Thoracic aorta (tissue), 2 donors: ENCODE results near the gene KLHDC9. TPM values are rescaled to one million over a fixed set of nuclear protein-coding genes. Genes with fewer than 3 reads are reported as not detected.

Experiments
- ATAC-seq: fragments of 150-250 bp; one replicate; pipeline ENCODE4 v1.8.0; 2017; ENCODE audit warnings: low read depth; ENCODE audit not compliant: insufficient number of reproducible peaks, low FRiP score
- DNase-seq: peaks from one replicate; pipeline ENCODE4 v3.0.0-alpha.2; 2020; ENCODE audit warnings: low spot score
- H3K27ac ChIP-seq, 2 donors: fragments of 200-600 bp; sonication (generic); 1 replicate in 1 of 2; 2 replicates in 1 of 2; pipeline ENCODE4 v1.5.1; 2016; ENCODE audit warnings: mild to moderate bottlenecking in 2 of 2, moderate library complexity in 2 of 2
- H3K27me3 ChIP-seq: fragments of 200-600 bp; sonication (generic); replicated peaks from 2 replicates; pipeline ENCODE4 v1.6.0; 2016; ENCODE audit warnings: mild to moderate bottlenecking; ENCODE audit not compliant: insufficient read depth
- H3K36me3 ChIP-seq: fragments of 200-600 bp; sonication (generic); one replicate; pipeline ENCODE4 v1.5.1; 2016
- H3K4me1 ChIP-seq, 2 donors: fragments of 200-600 bp; sonication (generic); 1 replicate in 1 of 2; 2 replicates in 1 of 2; pipeline versions ENCODE4 v1.5.1 to v1.6.0; 2016; ENCODE audit warnings: low read depth in 2 of 2, mild to moderate bottlenecking in 1 of 2; ENCODE audit not compliant: control insufficient read depth in 1 of 2
- H3K4me3 ChIP-seq: fragments of 200-600 bp; sonication (generic); 2 replicates; pipeline ENCODE4 v1.5.1; 2016; ENCODE audit warnings: mild to moderate bottlenecking
- H3K9me3 ChIP-seq: fragments of 200-600 bp; sonication (generic); 2 replicates; pipeline ENCODE4 v1.5.1; 2016
- CTCF ChIP-seq: fragments of 200-600 bp; sonication (generic); IDR thresholded peaks from one replicate; pipeline ENCODE4 v1.5.1; 2019; ENCODE audit warnings: antibody characterized with exemption
- total RNA-seq, 2 donors: library from RNA; depleted of rRNA; stranded (reverse); fragments of >200 nt; gene quantifications; one replicate each; pipeline versions ENCODE4 v1.1.0 to v1.2.3, GENCODE V29; 2016

Gene KLHDC9
- total RNA-seq, result 1 to 10 TPM; 7.9 to 8.6 TPM

- H3K4me1 ChIP-seq, result peaks cover 2 to 21% of the 10 kb centered on the region in 2 donors
- ATAC-seq, result peak; percentile 74
- no peaks in the 10 kb centered on the region for H3K9me3 ChIP-seq
- peak within 1 kb of the TSS; percentile 38 to 43 for H3K27ac ChIP-seq
- peak within 1 kb of the TSS; percentile 88 for H3K4me3 ChIP-seq
- no peak for DNase-seq
- H3K36me3 ChIP-seq, result no peaks in the 10 kb centered on the region
- no peaks in the 10 kb centered on the region for H3K27me3 ChIP-seq
- peak; percentile 7 for TF ChIP-seq CTCF
These were observed at the start of gene KLHDC9 for GRCh38 chr1:161098210-161099068. KLHDC9 (plus strand) TSS chr1:161098361; CDS start chr1:161098536, 175 bp downstream.

GRCh38 chr1:161048949-161049722 is 49.0 kb upstream of the KLHDC9 start:
- ATAC-seq, result no peak
- H3K4me1 ChIP-seq, result peaks cover 5 to 6% of the 10 kb centered on the region in 2 donors

GRCh38 chr1:161051219-161051618 is 46.9 kb upstream of the KLHDC9 start:
- ATAC-seq (no peak), DNase-seq (no peak)
- Histone ChIP-seq H3K4me1 (no peaks in the 10 kb centered on the region), H3K27ac (no peak overlapping the region), H3K27me3 (no peaks in the 10 kb centered on the region), H3K36me3 (no peaks in the 10 kb centered on the region), H3K4me3 (no peak overlapping the region), H3K9me3 (no peaks in the 10 kb centered on the region)
- no peak for TF ChIP-seq CTCF

More at GRCh38 chr1:161048949-161049722, 49.0 kb upstream of the KLHDC9 start:
- Histone ChIP-seq H3K27me3 (no peaks in the 10 kb centered on the region), H3K9me3 (no peaks in the 10 kb centered on the region), H3K36me3 (no peaks in the 10 kb centered on the region), H3K27ac (no peak overlapping the region), H3K4me3 (no peak overlapping the region)
- DNase-seq, result no peak
- TF ChIP-seq CTCF, result no peak

GRCh38 chr1:161052899-161053298 is 45.3 kb upstream of the KLHDC9 start:
- no peaks in the 10 kb centered on the region for H3K4me1 ChIP-seq
- H3K27me3 ChIP-seq, result no peaks in the 10 kb centered on the region
- H3K4me3 ChIP-seq, result no peak overlapping the region
- H3K9me3 ChIP-seq, result no peaks in the 10 kb centered on the region
- TF ChIP-seq CTCF, result no peak
- DNase-seq (no peak), ATAC-seq (no peak)
- H3K27ac ChIP-seq, result no peak overlapping the region
- no peaks in the 10 kb centered on the region for H3K36me3 ChIP-seq

GRCh38 chr1:161054232-161054631 is 43.9 kb upstream of the KLHDC9 start:
- ATAC-seq, result no peak

More at GRCh38 chr1:161054232-161054631, 43.9 kb upstream of the KLHDC9 start:
- no peak for DNase-seq
- no peak overlapping the region for H3K4me3 ChIP-seq
- H3K36me3 ChIP-seq, result no peaks in the 10 kb centered on the region
- no peaks in the 10 kb centered on the region for H3K9me3 ChIP-seq
- no peaks in the 10 kb centered on the region for H3K27me3 ChIP-seq
- H3K27ac ChIP-seq, result no peak overlapping the region
- no peak for TF ChIP-seq CTCF
- H3K4me1 ChIP-seq, result no peaks in the 10 kb centered on the region
